HG02870 (cell line): ENCODE data around the gene LASP1.
A peak's percentile ranks its signal among the peaks of the same experiment; 100 is the strongest.

Source experiments
- ATAC-seq: cut with Tn5 transposase; IDR thresholded peaks from one replicate; pipeline ENCODE4 v1.9.1; 2021; ENCODE audit warnings: mild to moderate bottlenecking, moderate library complexity; ENCODE audit not compliant: unreplicated experiment

LASP1 gene

DNA sequence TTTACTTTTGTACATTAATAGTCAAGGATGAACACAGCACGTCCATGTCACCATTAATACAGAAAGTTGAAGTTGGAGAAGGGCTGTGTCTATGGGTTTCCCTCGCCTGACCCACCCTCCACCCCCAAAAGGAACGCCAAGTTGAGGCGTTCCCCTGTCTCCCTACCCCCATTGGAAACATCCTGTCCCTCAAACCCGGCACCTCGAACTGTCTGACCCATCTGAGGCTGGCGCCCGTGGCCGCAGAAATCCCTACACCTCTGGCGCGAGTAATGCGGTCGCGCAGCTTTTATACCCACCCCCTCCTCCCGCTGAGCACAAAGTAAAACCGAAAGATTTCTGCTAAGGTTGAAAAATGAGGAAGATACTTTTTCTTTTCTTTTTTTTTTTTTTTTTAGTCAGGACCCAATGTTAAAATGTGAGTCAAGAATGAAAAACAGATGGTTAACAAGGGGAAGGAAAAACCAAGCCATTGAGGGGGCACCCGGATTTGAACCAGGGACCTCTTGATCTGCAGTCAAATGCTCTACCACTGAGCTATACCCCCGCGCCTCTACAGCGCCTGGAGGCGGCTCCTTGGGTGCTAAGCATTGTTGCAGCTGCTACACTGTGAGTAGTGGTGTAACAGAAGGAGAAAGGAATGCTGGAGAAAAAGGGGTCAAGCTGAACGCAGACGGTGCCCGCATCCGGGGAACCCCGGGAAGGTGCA, 887 bp upstream of the LASP1 start:
- ATAC-seq: peak; percentile 28

DNA sequence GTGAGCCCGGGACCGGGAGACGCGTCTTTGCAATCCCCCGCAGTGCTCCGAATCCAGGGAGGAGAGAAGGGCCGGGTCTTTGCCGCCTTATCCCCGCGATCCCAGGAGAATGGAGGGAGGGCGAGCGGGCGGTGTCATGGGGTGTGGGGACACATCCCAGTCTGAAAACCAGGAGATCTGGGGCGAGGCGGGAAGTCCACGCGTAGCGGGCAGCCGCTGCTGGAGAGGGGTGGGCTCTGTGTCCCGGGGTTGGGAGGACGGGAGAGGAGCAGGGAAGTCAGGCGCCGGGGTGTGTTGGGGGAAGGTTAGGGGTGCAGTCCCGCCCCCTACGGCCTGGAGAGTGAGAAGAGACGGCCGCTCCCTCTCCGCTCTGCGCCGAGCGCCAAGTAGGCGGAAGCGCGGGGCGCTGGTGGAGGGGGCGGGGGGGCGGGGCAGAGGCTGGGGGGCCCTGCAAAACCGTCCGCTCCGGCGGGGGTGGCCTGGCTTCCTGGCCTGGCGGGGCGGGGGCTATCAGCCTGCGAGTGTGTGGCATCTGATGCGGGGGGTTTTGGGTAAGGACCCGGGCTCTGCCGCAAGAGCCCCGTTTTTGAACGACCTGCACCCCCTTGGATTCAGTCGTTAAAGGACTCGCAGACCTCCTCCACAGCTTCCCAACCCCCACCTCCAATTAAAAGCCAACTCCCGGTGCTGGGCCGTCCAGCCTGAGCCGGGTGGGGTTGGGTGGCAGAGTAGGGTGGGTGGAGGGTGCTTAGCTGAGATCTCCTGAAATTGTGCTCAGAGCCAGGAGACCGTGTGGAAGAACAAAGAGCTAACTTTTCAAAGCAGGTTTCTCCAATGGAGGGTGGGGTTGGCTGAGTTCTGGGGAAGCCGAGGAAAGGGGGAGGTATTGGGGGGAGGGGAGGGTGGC, 654 bp downstream of the LASP1 start:
- no peak for ATAC-seq

DNA sequence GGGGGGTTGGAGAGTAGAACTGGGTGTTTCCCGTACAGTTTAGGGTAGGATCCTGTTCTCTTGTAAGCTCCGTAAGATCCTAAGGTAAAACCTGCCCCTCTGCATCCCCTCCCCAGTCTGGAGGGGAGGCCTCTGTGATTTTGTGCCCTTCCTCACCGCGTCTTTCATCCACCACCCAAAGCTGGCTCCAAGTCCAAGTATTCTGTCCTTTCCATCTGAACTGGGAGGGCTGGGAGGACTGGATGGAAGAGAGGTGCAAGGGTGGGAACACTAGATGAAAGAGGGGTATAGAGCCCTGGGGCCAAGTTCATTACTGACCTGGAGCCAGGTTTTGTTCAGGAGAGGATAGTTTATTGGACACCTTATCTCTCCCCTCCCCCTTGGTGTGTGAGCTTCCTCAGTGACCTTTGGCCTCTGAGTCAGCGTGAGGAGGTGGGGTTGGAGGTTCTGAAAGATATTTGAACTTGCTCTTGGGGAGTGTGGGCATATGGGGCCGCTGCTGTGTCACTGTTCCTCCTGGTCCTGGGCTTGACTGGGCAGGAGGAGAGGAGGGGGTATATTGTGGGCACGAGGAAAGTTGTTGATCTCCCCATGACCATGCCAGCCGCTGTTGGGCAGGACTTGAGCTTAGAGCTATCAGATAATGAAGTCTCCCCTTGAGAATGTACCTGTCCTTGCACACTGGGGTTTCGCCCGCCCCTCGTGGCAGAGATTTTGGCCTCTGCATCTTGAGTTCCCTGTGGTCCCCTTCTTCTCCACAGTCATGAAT, 1.6 kb downstream of the LASP1 start:
- ATAC-seq: no peak

DNA sequence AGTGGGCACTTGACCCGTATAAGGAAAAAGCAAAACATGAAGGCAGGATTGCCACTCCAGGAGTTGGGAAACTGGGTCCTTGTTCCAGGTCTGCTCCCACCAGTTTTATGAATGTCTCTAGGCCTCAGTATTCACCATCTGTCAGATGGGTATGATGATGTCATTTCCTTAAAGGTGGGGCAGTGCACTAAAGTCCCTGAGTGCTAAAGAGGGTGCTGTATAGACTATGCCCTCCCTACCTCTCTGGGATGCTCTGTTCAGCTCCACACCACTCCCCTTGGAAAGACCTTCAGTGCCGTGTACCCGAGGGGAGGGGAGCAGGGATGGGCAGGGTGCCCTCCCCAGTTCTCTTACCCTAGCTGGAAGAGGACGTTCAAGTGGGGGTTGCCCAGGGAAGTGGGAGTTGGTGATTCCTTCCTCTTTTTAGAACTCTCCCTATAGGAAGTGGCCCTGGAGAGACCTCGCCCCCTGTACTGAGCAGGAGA, 2.2 kb downstream of the LASP1 start:
- no peak for ATAC-seq

DNA sequence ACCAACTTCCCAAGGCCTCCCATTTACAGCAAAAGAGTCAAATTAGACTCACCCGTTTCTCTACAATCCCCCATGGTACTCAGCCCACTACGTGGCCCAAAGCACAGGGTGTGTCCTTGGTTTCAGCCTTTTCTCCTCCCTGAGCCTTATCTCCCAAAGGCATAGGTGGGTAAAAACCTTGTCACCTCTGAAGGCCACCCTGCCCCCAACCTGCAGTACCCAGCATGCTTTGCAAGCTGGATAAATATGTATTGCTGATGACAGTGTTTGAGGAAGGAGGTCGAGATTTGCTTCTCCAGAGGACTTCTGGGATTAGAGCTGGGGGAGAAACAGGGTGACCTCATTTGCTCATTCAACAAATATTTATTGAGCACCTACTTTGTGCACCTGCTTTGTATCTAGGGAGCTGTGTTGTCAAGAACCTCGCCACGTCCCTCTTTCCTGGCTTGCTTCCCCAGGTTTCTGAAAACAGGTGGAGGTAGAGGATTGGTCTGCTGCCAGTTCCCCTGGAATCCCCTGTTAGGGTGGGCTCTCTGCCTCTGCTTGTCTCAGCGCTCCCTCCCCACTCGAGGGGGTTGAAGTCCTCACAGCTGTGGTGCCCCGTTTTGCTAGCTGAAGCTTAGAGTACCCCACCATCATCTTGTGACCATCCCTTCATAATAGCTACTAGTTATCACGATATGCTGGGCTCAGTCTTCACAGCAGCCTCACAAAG, 3.0 kb downstream of the LASP1 start:
- ATAC-seq: no peak

DNA sequence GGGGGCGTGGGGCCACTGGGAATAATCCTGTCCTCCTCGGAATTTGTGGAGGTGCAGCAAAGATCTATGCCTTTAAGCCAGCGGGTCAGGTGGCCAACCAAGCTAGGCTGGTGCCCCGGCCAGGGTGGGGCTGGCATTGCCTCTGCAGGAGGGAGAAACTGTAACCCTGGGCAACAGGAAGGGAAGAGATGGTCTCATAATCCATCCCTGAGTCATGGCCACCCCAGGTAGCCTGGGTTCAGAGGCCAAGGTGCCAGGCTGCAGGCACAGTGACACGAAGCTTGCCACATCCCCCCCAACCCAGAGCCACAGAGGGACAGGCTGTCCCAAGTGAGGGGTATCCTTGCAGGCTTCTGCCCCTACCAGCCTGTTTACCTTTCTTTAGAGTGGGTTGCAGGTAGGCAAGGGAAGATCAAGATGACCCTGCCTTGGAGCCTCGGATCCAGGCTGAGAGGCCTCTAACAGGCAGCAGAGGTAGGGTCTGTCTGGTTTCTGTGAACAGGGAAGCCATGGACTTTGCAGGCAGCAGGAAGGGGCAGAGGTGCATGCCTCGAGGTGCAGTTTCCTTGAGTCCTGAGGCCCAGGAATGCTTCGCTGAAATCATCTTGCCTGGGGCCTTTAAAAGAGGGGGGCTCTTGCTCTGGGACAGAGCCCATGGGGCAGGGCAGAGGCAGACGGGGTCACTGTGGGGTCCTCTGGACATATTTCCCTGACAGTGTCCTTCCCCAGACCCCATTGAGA, 4.0 kb downstream of the LASP1 start:
- no peak for ATAC-seq

DNA sequence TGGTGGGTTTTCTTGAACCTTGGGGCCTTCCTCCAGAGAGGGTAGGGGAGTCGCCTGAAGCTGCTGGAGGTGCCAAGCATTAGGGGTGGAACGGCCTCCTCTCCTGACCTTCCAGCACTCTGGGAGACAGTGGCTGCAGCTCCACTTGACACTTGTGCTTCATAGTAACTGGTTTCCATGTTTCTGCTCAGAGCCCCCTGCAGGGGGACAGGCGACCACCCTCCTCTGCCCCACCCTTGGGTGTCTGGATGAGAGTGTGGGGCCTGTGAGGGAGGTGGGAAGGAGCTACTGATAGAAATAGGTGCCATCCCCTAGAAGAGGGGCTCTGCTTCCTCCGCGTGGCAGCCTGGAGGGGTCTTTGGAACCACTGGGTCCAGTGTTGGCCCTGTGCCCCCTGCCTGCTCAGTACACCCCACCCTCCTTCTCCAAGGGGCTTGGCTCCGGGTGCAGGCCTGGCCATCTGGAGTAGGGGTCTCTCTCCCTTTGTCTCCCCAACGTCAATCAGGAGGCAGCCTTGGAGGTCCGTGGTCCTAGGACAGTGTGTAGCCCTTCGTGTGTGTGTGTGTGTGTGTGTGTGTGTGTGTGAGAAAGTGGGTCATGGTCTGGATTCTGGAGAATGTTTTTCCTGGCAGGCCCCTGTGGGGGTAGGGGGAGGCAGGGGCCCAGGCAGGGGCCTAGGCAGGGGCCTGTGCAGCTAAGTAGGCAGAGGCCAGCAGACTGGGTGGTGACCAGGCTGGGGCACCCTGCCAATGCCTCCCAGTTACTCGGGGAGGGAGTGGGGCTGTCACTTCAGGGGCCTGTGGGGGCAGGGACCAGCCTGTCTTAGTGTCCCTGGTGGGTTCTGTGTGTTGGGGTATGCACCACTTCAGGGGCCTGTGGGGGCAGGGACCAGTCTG, 4.9 kb downstream of the LASP1 start:
- ATAC-seq: no peak

DNA sequence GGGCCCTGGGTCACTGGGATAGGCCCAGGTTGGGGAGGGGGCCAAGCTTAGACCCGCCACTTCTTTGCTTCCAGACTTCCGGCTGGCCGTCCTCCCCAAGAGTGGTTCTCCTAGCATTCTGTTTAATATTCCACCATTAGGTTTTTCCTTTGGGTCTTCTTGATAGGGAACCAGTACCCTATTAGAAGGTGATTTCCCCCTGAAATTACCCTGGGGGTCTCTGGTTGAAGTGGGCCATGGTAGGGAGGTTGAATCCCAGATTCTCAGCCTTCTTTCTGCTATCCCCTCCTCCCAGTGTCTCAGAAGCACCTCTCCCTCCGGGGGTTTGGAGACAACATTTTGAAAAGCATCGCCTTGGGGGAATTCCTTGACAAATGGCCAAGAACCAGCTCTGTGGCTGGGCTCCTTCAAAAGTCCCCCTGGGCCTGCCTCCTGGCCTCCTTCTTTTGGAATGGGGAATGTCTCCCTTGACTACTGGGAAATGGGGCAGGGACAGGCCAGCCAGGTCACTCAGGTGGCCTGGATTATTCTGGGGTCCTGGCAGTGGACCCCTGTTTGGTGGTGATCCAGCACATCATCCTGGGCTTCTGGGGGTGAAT, 5.7 kb downstream of the LASP1 start:
- ATAC-seq: no peak

DNA sequence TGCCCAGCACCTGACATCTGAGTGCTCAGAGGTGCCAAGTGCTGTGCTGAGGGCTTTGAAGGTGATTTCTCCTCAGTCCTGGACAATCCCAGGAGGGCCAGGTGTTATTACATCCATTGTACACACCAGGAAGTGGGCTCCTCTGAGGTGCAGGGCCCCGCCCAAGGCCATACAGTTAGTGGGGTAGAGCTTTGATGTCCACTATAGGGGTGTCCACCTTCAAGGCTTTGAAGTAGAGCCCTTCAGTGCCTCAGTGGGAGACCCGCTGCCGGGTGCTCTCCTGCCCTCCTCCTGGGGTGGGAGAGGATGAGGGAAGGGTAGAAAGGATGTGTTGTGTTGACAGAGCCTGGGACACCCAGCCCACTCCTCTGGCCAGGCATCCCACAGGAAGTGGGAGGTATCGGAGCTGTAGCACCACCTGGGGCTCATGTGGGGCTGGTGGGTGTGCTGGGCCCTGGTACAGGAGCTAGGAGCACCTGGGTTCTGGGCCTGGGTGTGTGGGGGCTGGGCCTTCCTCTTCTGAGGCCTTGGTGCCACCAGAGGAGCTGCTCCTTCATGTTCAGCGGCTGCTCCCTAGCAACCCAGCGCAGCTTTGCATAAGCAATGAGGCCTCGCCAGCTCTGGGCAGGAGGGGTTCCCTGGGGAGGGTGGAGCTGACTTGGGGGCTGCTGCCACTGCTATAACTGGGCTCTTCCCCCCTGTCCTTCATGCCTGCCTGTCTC, 7.4 kb downstream of the LASP1 start:
- ATAC-seq: no peak

DNA sequence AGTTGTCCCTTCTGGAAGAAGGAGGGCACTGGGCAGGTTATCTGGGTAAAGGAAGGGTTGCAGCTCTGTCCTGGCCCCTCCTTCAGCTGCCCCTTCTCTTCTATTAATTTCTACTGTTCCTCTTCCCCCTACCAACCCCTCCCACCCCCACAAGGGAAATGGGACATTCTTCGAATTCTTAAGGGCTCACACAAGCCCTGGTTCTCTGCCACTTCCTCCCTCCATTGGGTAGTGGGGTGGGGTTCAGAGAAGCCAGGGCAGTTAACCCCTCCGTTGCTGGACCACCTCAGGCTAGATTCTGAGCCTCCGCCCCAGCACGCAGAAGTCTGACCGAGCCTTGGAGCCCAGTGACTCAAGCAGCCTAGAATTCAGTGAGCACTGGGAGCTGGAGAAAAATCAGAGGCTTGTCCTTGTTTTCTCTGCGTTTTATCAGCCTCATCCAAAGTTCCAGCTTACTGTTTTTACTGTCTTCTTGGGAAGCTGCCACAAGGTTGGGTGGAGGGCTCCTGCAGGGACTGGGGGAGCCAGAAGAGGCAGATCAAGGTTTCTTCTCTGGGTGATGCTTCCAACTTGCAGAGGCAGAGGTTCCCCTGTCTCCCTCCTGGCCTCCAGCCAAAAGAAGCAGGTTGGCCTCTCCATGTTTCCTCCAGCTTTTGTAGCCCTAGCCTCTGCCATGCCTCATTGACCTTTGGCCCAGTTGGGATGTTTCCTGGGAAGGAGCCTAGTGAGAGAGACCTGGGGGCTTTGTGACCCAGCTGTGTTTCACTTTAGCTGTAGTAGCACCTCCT, 10.2 kb downstream of the LASP1 start:
- ATAC-seq: no peak

DNA sequence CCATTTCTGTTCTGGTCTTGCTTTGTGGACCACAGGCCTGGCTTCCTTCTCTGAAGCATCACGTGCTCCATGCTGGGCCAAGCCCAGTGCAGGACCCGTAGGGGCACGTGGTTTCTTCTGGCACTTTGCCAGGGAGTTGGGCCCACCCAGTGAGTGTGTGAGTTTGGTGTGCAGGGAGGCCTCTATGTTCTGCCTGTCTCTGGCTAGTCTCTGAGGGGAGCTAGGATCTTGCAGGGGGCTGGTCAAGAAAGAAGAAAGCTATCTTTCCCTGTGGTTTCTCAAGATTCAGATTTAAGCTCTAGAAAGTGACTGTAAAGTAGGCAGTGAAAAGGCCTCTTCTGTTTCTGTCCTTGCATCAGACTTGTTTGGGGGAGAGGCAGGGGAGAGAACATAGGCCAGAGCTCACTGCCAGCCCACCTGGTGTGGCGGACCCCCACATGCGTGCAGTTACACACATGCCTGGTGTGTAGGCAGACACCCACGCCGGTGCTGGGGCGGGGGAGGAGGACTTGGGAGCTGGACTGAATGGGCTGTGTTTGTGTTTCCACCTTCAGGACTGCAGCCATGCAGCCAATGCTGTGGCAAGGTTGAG, 11.8 kb downstream of the LASP1 start:
- ATAC-seq: no peak

DNA sequence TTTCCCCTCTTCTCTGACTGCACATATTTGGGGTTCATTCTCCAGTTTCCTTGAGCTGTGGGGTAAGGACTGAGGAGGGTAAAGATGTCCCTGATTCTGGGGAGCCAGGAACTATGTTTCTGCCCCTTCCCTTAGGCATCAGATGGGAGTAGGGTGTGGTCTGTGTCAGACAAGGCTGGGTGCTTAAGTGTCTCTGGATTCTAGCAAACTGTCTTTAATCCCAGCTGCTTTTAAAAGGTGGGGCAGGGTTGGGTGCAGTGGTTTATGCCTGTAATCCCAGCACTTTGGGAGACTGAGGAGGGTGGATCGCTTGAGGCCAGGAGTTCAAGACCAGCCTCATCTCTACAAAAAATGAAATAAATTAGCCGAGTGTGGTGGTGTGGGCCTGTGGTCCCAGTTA, 13.0 kb downstream of the LASP1 start:
- no peak for ATAC-seq

DNA sequence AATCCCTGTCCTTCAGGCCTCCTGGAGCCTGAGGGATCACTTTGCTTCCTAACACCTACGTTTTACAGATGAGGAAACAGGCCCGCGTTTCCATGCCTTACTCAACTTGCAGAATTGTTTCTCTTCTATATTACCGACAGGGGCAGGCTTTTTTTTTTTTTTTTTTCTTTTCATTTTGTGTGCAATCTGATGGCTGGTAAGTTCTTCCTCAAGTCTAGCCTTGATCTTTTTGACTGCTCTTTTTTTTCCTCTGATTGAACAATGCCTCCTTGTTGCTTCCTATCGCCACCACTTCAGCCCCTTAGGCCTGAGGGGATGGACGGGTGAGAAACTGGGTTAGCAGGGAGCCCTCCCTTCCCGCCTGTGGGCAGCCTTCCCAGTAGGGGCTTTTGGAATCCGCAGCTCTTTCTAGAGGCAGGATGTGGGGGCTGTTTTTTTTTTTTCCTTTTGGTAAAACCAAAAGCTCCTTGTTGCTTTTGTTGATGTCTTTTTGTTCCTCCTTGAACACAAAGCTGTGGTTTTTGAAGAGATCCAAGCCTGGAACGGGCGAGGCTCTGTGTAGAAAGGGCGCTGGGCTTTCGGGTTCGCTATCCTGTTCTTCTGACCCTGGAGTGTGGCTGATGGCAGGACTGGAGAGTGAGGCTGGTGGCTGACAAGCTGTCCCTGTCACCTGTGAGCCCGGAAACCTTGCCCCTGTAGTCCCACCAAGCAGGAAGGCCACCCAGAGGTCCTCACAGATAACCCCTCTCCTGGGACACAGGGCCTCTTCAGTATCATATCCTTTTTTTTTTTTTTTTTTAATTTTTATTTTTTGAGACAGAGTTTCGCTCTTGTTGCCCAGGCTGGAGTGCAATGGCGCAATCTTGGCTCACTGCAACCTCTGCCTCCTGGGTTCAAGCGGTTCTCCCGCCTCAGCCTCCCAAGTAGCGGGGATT, 14.0 kb downstream of the LASP1 start:
- no peak for ATAC-seq

DNA sequence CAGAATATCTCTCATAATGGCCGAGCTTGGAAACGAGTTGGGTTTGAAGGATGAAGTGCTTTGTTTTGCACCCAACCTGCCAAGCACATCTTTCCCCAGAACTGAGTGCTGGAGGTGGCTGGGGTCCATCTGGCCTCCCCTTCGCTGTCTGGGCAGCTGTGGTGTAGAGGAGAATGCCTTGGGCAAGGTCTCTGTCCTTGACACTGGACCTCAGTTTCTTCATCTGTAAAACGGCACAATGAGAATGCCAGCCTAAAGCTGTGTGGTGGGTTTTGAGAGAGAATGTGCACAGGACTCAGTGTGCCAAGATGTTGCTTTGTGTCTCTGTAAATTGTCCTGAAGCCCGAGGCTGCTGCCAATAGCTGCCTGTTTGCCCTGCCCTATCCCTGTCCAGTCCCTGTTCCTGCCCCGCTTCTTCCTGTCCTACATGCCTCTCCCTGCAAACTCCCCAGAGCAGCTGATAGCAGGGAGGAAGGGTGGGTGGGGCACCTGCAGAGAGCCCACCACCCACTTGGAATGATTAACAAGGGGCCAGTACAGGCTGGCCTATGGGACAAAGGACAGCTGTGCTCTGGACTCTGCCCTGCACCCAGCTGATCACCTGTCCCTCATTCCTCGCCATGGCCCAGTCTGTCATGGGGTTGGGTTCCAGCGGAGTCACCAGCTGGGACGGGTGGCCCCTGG, 15.3 kb downstream of the LASP1 start:
- no peak for ATAC-seq
